Measurements from ENCODE around the gene GSDME.

Gene GSDME

DNA sequence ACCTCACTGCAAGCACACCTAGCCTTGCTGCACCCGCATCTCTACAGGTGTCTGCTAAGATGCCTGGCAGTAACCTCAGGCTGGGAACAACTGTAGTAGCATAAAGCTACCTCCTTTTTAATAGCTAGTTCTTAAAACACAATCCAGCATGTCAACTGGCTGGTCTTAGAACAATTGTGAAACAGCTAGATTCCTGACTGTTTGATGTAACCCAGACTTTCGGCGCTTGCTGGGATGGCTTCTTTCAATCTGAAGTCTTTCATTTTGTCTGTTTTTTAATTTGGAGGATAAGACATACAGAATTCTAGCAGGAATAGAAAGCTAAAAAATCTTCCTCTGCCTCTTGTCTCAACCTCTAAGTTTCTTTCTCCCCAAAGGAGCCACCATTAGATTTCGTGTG, 59.8 kb downstream of the GSDME start:
- no peak overlapping the region for H3K4me3 ChIP-seq (ENCODE audit: low read depth, low read length)
- CTCF ChIA-PET, result interaction anchor here (1.2 to 1.3 kb wide), 2 partner anchors 26 to 401 kb away, joined by 3 to 5 read pairs; no protein-coding TSS in a partner anchor
- peaks cover 4% of the 10 kb centered on the region for H3K4me1 ChIP-seq (ENCODE audit: control insufficient read depth, insufficient read depth, low read length)
- H3K36me3 ChIP-seq (ENCODE audit: control insufficient read depth in 2 of 2, insufficient read depth in 1 of 2, low read length in 2 of 2), result no peaks in the 10 kb centered on the region; a peak in 1 of 3 replicates
- POLR2A ChIA-PET, result no interaction called here
- no peak overlapping the region for H3K27ac ChIP-seq (ENCODE audit: extremely low read depth, low read depth, low read length)
- TF ChIP-seq MZF1 (tag by site-specific recombination; IDR thresholded peaks at IDR 0.05; ENCODE audit: borderline replicate concordance) (no peak), ZNF121 (tag by site-specific recombination; IDR thresholded peaks at IDR 0.05) (no peak), ZNF560 (tag by site-specific recombination; IDR thresholded peaks at IDR 0.05; ENCODE audit: borderline replicate concordance) (no peak), KLF1 (tag by site-specific recombination; IDR thresholded peaks at IDR 0.05) (no peak)
- no peaks in the 10 kb centered on the region for H3K9me3 ChIP-seq (ENCODE audit: control insufficient read depth, insufficient read depth, low read depth, low read length)

DNA sequence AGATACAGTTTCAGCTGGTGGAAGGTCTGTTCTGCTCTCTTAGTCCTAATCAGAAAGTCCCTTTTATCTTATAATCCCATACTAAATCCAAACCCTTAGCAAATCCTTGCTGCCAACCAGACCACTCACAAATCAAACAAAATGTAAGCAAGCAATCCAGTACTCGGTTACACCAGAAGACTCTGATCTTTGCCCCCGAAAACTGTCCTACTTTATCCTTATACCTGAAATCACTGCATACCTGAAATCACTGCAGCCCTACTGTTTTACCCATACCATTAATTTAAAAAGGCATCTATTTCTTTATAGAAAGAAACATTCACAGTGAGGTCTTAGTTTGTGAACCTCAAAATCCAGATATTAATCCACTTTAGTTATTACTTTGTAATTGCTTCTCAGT, 64.7 kb downstream of the GSDME start:
- CTCF ChIA-PET, result no interaction called here
- Histone ChIP-seq H3K36me3 (ENCODE audit: control insufficient read depth in 2 of 2, insufficient read depth in 1 of 2, low read length in 2 of 2) (no peaks in the 10 kb centered on the region; a peak in 1 of 3 replicates), H3K9me3 (ENCODE audit: control insufficient read depth, insufficient read depth, low read depth, low read length) (no peaks in the 10 kb centered on the region), H3K27ac (ENCODE audit: extremely low read depth, low read depth, low read length) (no peak overlapping the region), H3K4me1 (ENCODE audit: control insufficient read depth, insufficient read depth, low read length) (no peaks in the 10 kb centered on the region), H3K4me3 (ENCODE audit: low read depth, low read length) (no peak overlapping the region)
- POLR2A ChIA-PET, result no interaction called here
- no peak for TF ChIP-seq ZNF366 (tag by site-specific recombination; conservative IDR thresholded peaks at IDR 0.05)
- TF ChIP-seq MZF1 (tag by site-specific recombination; IDR thresholded peaks at IDR 0.05; ENCODE audit: borderline replicate concordance), result no peak
- no peak for TF ChIP-seq ZNF155 (tag by site-specific recombination; IDR thresholded peaks at IDR 0.05)
- no peak for TF ChIP-seq ZNF350 (tag by site-specific recombination; IDR thresholded peaks at IDR 0.05)
- TF ChIP-seq, protein P1, sequence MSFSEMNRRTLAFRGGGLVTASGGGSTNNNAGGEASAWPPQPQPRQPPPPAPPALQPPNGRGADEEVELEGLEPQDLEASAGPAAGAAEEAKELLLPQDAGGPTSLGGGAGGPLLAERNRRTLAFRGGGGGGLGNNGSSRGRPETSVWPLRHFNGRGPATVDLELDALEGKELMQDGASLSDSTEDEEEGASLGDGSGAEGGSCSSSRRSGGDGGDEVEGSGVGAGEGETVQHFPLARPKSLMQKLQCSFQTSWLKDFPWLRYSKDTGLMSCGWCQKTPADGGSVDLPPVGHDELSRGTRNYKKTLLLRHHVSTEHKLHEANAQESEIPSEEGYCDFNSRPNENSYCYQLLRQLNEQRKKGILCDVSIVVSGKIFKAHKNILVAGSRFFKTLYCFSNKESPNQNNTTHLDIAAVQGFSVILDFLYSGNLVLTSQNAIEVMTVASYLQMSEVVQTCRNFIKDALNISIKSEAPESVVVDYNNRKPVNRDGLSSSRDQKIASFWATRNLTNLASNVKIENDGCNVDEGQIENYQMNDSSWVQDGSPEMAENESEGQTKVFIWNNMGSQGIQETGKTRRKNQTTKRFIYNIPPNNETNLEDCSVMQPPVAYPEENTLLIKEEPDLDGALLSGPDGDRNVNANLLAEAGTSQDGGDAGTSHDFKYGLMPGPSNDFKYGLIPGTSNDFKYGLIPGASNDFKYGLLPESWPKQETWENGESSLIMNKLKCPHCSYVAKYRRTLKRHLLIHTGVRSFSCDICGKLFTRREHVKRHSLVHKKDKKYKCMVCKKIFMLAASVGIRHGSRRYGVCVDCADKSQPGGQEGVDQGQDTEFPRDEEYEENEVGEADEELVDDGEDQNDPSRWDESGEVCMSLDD (tag by site-specific recombination; IDR thresholded peaks at IDR 0.05), result no peak
- TF ChIP-seq ZNF600 (tag by site-specific recombination; IDR thresholded peaks at IDR 0.05), result no peak
- TF ChIP-seq, protein P2, sequence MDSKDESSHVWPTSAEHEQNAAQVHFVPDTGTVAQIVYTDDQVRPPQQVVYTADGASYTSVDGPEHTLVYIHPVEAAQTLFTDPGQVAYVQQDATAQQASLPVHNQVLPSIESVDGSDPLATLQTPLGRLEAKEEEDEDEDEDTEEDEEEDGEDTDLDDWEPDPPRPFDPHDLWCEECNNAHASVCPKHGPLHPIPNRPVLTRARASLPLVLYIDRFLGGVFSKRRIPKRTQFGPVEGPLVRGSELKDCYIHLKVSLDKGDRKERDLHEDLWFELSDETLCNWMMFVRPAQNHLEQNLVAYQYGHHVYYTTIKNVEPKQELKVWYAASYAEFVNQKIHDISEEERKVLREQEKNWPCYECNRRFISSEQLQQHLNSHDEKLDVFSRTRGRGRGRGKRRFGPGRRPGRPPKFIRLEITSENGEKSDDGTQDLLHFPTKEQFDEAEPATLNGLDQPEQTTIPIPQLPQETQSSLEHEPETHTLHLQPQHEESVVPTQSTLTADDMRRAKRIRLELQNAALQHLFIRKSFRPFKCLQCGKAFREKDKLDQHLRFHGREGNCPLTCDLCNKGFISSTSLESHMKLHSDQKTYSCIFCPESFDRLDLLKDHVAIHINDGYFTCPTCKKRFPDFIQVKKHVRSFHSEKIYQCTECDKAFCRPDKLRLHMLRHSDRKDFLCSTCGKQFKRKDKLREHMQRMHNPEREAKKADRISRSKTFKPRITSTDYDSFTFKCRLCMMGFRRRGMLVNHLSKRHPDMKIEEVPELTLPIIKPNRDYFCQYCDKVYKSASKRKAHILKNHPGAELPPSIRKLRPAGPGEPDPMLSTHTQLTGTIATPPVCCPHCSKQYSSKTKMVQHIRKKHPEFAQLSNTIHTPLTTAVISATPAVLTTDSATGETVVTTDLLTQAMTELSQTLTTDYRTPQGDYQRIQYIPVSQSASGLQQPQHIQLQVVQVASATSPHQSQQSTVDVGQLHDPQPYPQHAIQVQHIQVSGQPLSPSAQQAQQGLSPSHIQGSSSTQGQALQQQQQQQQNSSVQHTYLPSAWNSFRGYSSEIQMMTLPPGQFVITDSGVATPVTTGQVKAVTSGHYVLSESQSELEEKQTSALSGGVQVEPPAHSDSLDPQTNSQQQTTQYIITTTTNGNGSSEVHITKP (tag by site-specific recombination; IDR thresholded peaks at IDR 0.05), result no peak
- TF ChIP-seq IKZF3 (tag by site-specific recombination; IDR thresholded peaks at IDR 0.05), result no peak
- TF ChIP-seq SETDB1 (IDR thresholded peaks at IDR 0.05; ENCODE audit: insufficient read length, low read length), result no peak
- TF ChIP-seq ZNF221 (tag by site-specific recombination; IDR thresholded peaks at IDR 0.05; ENCODE audit: borderline replicate concordance), result no peak
- TF ChIP-seq SCRT2 (tag by site-specific recombination; IDR thresholded peaks at IDR 0.05), result no peak
- TF ChIP-seq ZNF660 (tag by site-specific recombination; IDR thresholded peaks at IDR 0.05), result no peak
- no peak for TF ChIP-seq TRIM28 (IDR thresholded peaks at IDR 0.05; ENCODE audit: borderline replicate concordance, low read length)
- TF ChIP-seq, protein P3, sequence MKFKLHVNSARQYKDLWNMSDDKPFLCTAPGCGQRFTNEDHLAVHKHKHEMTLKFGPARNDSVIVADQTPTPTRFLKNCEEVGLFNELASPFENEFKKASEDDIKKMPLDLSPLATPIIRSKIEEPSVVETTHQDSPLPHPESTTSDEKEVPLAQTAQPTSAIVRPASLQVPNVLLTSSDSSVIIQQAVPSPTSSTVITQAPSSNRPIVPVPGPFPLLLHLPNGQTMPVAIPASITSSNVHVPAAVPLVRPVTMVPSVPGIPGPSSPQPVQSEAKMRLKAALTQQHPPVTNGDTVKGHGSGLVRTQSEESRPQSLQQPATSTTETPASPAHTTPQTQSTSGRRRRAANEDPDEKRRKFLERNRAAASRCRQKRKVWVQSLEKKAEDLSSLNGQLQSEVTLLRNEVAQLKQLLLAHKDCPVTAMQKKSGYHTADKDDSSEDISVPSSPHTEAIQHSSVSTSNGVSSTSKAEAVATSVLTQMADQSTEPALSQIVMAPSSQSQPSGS (tag by site-specific recombination; IDR thresholded peaks at IDR 0.05; ENCODE audit: low read depth), result no peak

Data from HEK293 (cell line).